NK-92 (cell line): Measurements from ENCODE around the gene C16orf95.
"Not testable (repeated sequence)": the region's sequence is repeated elsewhere in the genome, so short reads cannot be mapped to it uniquely, and the experiment has no call there.

ENCODE experiments used
- DNase-seq: peaks from one replicate; lab custom pipeline; 2025; ENCODE audit not compliant: unreplicated experiment; lab: John Stamatoyannopoulos, UW

C16orf95 gene

GRCh38 chr16:87346517-87347060 lies 29.4 kb upstream of the C16orf95 start:
- no peak for DNase-seq

- no peak for DNase-seq
Measured at GRCh38 chr16:87345726-87346424, 28.7 kb upstream of the C16orf95 start.

GRCh38 chr16:87344931-87345631 lies 27.9 kb upstream of the C16orf95 start:
- DNase-seq: no peak

- no peak for DNase-seq
Measured at GRCh38 chr16:87344165-87344930, 27.2 kb upstream of the C16orf95 start.

- no peak for DNase-seq
Measured at GRCh38 chr16:87343753-87344050, 26.5 kb upstream of the C16orf95 start.

- DNase-seq: no peak
Measured at GRCh38 chr16:87342978-87343752, 26.0 kb upstream of the C16orf95 start.

- DNase-seq: no peak
Measured at GRCh38 chr16:87342504-87342903, 25.3 kb upstream of the C16orf95 start.

GRCh38 chr16:87340198-87340597 lies 23.0 kb upstream of the C16orf95 start:
- no peak for DNase-seq

- not testable (repeated sequence) for DNase-seq
Measured at GRCh38 chr16:87339724-87340105, 22.5 kb upstream of the C16orf95 start.

- DNase-seq: no peak
Measured at GRCh38 chr16:87339086-87339723, 22.0 kb upstream of the C16orf95 start.

GRCh38 chr16:87338155-87338765 lies 21.1 kb upstream of the C16orf95 start:
- DNase-seq: no peak

- no peak for DNase-seq
Measured at GRCh38 chr16:87337262-87337771, 20.1 kb upstream of the C16orf95 start.

GRCh38 chr16:87336434-87337240 lies 19.4 kb upstream of the C16orf95 start:
- no peak for DNase-seq

- no peak for DNase-seq
Measured at GRCh38 chr16:87335625-87336433, 18.6 kb upstream of the C16orf95 start.

- DNase-seq: no peak
Measured at GRCh38 chr16:87334651-87335624, 17.7 kb upstream of the C16orf95 start.

GRCh38 chr16:87333581-87334331 lies 16.6 kb upstream of the C16orf95 start:
- DNase-seq: no peak
